Thyroid gland (tissue), 4 donors: ENCODE data around the gene TLE6.
"Not testable (repeated sequence)": the region's sequence is repeated elsewhere in the genome, so short reads cannot be mapped to it uniquely, and the experiment has no call there.

Experiments used
- CTCF ChIP-seq, 6 experiments: fragments of 200-600 bp in 3 of 6; fragments of 450-650 bp in 3 of 6; sonication (generic) in 3 of 6; IDR thresholded peaks; one replicate each; pipeline ENCODE4 v1.5.1; 2016 to 2019; ENCODE audit warnings: antibody characterized with exemption in 6 of 6, mild to moderate bottlenecking in 2 of 6, inconsistent platforms in 1 of 6, moderate library complexity in 1 of 6
- POLR2A ChIP-seq, 2 donors: fragments of 450-650 bp; IDR thresholded peaks; one replicate each; pipeline ENCODE4 v1.6.1; 2017; ENCODE audit warnings: antibody characterized with exemption in 2 of 2, mild to moderate bottlenecking in 2 of 2, moderate library complexity in 1 of 2

DNA sequence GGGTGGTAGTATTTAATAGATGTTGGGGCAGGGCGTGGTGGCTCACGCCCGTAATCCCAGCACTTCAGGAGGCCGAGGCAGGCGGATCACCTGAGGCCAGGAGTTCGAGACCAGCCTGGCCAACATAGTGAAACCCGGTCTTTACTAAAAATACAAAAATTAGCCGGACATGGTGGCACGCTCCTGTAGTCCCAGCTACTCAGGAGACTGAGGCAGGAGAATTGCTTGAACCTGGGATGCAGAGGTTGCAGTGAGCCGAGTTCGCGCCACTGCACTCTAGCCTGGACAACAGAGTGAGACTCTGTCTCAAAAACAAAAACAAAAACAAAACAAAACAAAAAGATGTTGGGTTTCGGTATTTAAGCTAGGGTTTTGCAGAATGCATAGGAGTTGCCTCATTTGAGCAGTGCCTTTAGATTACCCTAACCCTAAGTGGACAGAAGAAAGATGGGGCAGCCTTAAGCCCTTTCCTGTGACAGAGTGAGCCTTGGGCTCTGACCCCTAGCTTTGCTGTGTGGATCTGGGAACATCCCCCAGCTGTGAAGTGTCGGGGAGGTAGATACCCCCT lies 59.7 kb downstream of the TLE6 start:
- TF ChIP-seq CTCF, POLR2A (IDR thresholded peaks at IDR 0.05): not testable (repeated sequence)
